ENCODE measurements around the gene APC.
"Not testable (repeated sequence)": the region's sequence is repeated elsewhere in the genome, so short reads cannot be mapped to it uniquely, and the experiment has no call there.

DNA sequence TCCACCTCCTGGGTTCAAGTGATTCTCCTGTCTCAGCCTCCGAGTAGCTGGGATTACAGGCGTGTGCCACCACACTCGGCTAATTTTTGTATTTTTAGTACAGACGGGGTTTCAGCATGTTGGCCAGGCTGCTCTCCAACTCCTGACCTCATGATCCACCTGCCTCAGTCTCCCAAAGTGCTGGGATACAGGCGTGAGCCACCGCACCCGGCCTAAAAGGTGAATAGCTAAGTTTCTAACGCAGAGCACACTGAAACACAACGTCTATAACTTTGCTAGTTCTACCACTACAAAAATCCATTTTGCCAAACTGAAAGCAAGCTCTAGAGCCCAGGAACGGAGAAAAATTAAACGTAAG, 122.9 kb downstream of the APC start:
- TF ChIP-seq, protein P1, sequence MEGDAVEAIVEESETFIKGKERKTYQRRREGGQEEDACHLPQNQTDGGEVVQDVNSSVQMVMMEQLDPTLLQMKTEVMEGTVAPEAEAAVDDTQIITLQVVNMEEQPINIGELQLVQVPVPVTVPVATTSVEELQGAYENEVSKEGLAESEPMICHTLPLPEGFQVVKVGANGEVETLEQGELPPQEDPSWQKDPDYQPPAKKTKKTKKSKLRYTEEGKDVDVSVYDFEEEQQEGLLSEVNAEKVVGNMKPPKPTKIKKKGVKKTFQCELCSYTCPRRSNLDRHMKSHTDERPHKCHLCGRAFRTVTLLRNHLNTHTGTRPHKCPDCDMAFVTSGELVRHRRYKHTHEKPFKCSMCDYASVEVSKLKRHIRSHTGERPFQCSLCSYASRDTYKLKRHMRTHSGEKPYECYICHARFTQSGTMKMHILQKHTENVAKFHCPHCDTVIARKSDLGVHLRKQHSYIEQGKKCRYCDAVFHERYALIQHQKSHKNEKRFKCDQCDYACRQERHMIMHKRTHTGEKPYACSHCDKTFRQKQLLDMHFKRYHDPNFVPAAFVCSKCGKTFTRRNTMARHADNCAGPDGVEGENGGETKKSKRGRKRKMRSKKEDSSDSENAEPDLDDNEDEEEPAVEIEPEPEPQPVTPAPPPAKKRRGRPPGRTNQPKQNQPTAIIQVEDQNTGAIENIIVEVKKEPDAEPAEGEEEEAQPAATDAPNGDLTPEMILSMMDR (IDR thresholded peaks at IDR 0.05; ENCODE audit: extremely low read depth in 1 of 2, insufficient read depth in 1 of 2, low read depth in 1 of 2, low read length in 2 of 2), result not testable (repeated sequence)
- TF ChIP-seq POLR2AphosphoS5 (IDR thresholded peaks at IDR 0.05; ENCODE audit: insufficient read depth, low read depth, low read length); EZH2 (IDR thresholded peaks at IDR 0.05; ENCODE audit: borderline replicate concordance, low read depth, low read length, severe bottlenecking): not testable (repeated sequence)

All from endothelial cell of umbilical vein (primary cell).